ENCODE measurements around the gene ZBTB2. TPM values are rescaled to one million over a fixed set of nuclear protein-coding genes. Genes with fewer than 3 reads are reported as not detected.
"Not testable (repeated sequence)": the region's sequence is repeated elsewhere in the genome, so short reads cannot be mapped to it uniquely, and the experiment has no call there.

The ZBTB2 gene
- total RNA-seq, 3 donors from 2014 or later (not counting 1 experiment from before 2014, with no cell fraction given) = 27.4 to 36.9 (median 29.9) TPM

DNA sequence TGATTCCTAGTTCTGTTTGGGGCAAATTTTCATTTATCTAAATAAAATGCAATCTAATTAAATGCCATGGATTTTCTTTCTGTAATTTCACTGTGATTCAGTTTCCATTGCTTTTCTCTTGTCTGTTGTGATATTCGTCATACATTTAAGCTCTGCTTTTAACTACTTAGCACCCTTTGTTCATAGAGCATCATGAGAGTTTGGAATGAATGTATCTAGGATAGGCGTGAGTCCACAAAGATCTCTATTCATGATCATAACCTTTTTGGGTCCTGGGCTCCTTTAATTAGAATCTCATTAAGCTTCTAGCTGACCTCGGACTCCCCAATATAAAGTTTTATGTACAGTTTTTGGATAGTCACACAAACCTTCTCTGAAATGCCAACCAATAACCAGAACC is 32.9 kb downstream of the ZBTB2 start:
- Mint-ChIP-seq H3K9me3 (no peaks in the 10 kb centered on the region), H3K27ac (peak overlapping the region in 1 of 2 donors; percentile 41), H3K36me3 (no peaks in the 10 kb centered on the region), H3K4me1 (peaks cover 0 to 3% of the 10 kb centered on the region in 2 donors), H3K27me3 (ENCODE audit: low read depth in 2 of 2) (no peaks in the 10 kb centered on the region), H3K4me3 (no peak overlapping the region)
- no peaks in the 10 kb centered on the region for H3K4me1 ChIP-seq (ENCODE audit: control insufficient read depth, insufficient read depth, low read length)
- DNase-seq (no peak), ATAC-seq (no peak)
- peaks cover 16% of the 10 kb centered on the region for H3K36me3 ChIP-seq (ENCODE audit: control insufficient read depth, insufficient read depth, low read length)
- WGBS (ENCODE audit: insufficient coverage) = 100% methylated on average over 1 of the region's 3 CpGs
- H3K27ac ChIP-seq (ENCODE audit: low read length) = no peak overlapping the region
- no peak for TF ChIP-seq CTCF (IDR thresholded peaks at IDR 0.05)
- H3K9me3 ChIP-seq (ENCODE audit: control insufficient read depth, insufficient read depth, low read length) = no peaks in the 10 kb centered on the region
- H3K27me3 ChIP-seq (ENCODE audit: control insufficient read depth, insufficient read depth, low read length) = no peaks in the 10 kb centered on the region
- intact Hi-C loops (cut with micrococcal nuclease) = no loop called here
- H3K4me3 ChIP-seq (ENCODE audit: low read length) = no peak overlapping the region

DNA sequence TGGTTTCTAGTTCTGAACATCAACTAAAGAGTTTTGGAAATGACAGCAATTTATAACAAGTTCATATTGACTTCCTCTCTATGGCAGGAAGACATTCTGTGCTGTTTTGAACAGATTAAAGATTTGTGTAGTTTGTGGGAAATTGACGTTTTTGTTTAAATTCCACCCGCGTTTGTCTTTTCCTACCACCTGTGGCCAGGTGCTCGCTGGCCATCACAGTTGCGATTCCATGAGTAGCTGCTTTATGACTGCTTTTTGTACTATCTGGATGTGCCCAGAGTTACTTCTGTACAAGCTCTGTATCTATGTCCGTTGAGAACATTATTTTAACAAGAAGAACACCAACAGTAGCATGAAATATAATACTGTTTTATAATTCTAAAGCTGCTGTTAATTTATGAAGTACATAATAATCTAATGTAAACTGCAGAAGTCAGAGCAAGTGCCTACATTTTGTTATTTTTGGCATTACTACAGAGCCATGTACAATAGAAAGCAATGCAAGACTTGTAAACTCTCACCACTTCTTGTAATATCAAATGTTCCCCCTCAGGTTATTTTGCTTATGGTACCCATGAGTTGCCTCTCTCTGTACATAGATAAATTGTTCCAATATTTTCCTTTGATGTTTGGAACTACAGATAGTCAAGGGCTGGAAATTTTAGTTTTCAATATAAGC is 33.5 kb downstream of the ZBTB2 start:
- intact Hi-C loops (cut with micrococcal nuclease) = no loop called here
- DNase-seq (no peak), ATAC-seq (no peak)
- Mint-ChIP-seq H3K4me1 (peaks cover 0 to 3% of the 10 kb centered on the region in 2 donors), H3K4me3 (no peak overlapping the region), H3K9me3 (no peaks in the 10 kb centered on the region), H3K27ac (peak overlapping the region in 1 of 2 donors; percentile 41), H3K27me3 (ENCODE audit: low read depth in 2 of 2) (no peaks in the 10 kb centered on the region), H3K36me3 (no peaks in the 10 kb centered on the region)
- Histone ChIP-seq H3K36me3 (ENCODE audit: control insufficient read depth, insufficient read depth, low read length) (peaks cover 14% of the 10 kb centered on the region), H3K9me3 (ENCODE audit: control insufficient read depth, insufficient read depth, low read length) (no peaks in the 10 kb centered on the region), H3K27ac (ENCODE audit: low read length) (no peak overlapping the region), H3K27me3 (ENCODE audit: control insufficient read depth, insufficient read depth, low read length) (no peaks in the 10 kb centered on the region), H3K4me1 (ENCODE audit: control insufficient read depth, insufficient read depth, low read length) (no peaks in the 10 kb centered on the region), H3K4me3 (ENCODE audit: low read length) (no peak overlapping the region)
- no peak for TF ChIP-seq CTCF (IDR thresholded peaks at IDR 0.05)
- WGBS (ENCODE audit: insufficient coverage) = 39% methylated on average over 5 of the region's 6 CpGs

- DNase-seq; H3K36me3 Mint-ChIP-seq; intact Hi-C loops (cut with micrococcal nuclease); H3K4me1 ChIP-seq (ENCODE audit: control insufficient read depth, insufficient read depth, low read length); H3K27me3 Mint-ChIP-seq (ENCODE audit: low read depth in 2 of 2); H3K9me3 ChIP-seq (ENCODE audit: control insufficient read depth, insufficient read depth, low read length); H3K4me1 Mint-ChIP-seq; H3K4me3 ChIP-seq (ENCODE audit: low read length); H3K4me3 Mint-ChIP-seq; H3K27ac ChIP-seq (ENCODE audit: low read length); H3K9me3 Mint-ChIP-seq; H3K27me3 ChIP-seq (ENCODE audit: control insufficient read depth, insufficient read depth, low read length); H3K27ac Mint-ChIP-seq; ATAC-seq: not testable (repeated sequence)
- H3K36me3 ChIP-seq (ENCODE audit: control insufficient read depth, insufficient read depth, low read length) = peaks cover 10% of the 10 kb centered on the region
- WGBS (ENCODE audit: insufficient coverage) = 98% methylated on average over 6 of the region's 6 CpGs
These were observed 34.4 kb downstream of the ZBTB2 start for GRCh38 chr6:151356983-151357382.

GRCh38 chr6:151353795-151354194 is 37.6 kb downstream of the ZBTB2 start:
- no peaks in the 10 kb centered on the region for H3K9me3 ChIP-seq (ENCODE audit: control insufficient read depth, insufficient read depth, low read length)
- no peak overlapping the region for H3K27ac ChIP-seq (ENCODE audit: low read length)
- no peaks in the 10 kb centered on the region for H3K36me3 Mint-ChIP-seq
- H3K4me1 Mint-ChIP-seq = peaks cover 0 to 3% of the 10 kb centered on the region in 2 donors
- no peak for DNase-seq
- no peaks in the 10 kb centered on the region for H3K27me3 Mint-ChIP-seq (ENCODE audit: low read depth in 2 of 2)
- no peaks in the 10 kb centered on the region for H3K9me3 Mint-ChIP-seq
- WGBS (ENCODE audit: insufficient coverage) = 95% methylated on average over 9 of the region's 10 CpGs
- no peak overlapping the region for H3K4me3 ChIP-seq (ENCODE audit: low read length)
- H3K4me1 ChIP-seq (ENCODE audit: control insufficient read depth, insufficient read depth, low read length) = no peaks in the 10 kb centered on the region
- peaks cover 2% of the 10 kb centered on the region for H3K36me3 ChIP-seq (ENCODE audit: control insufficient read depth, insufficient read depth, low read length)
- no peak overlapping the region for H3K4me3 Mint-ChIP-seq
- no peaks in the 10 kb centered on the region for H3K27me3 ChIP-seq (ENCODE audit: control insufficient read depth, insufficient read depth, low read length)
- H3K27ac Mint-ChIP-seq = no peak overlapping the region
- ATAC-seq = no peak
- intact Hi-C loops (cut with micrococcal nuclease) = no loop called here
- TF ChIP-seq CTCF (IDR thresholded peaks at IDR 0.05) = no peak
